ENCODE measurements around the gene GPR179. TPM values are rescaled to one million over a fixed set of nuclear protein-coding genes. Genes with fewer than 3 reads are reported as not detected.

The GPR179 gene
- total RNA-seq, 1 experiment from 2014 or later = not detected

DNA sequence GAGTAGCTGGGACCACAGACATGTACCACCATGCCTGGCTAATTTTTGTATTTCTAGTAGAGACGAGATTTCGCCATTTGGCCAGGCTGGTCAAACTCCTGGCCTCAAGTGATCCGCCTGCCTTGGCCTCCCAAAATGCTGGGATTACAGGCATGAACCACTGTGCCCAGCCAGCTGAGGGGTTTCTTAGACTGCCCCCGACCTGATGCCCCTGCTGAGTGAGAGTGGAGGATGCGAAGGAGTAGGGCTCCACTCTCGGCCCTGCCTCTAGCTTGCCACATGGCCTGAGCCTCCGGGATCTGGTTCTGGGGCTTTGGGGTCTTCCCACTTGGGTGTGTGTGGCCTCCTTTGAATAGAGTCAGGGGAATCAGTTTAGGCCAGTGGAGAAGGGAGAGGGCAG lies 11.0 kb downstream of the GPR179 start:
- Histone ChIP-seq H3K79me2 (ENCODE audit: insufficient read depth, low read length) (no peaks in the 10 kb centered on the region), H3K79me1 (ENCODE audit: insufficient read depth, low read depth, low read length, poor library complexity, severe bottlenecking) (no peaks in the 10 kb centered on the region), H2BK5ac (ENCODE audit: insufficient read length, low read length) (no peak overlapping the region), H2AK5ac (ENCODE audit: insufficient read length, low read length) (no peak overlapping the region), H4K8ac (replicated peaks; ENCODE audit: insufficient read length, low read depth, low read length) (no peak overlapping the region), H3K23me2 (ENCODE audit: insufficient read length, low read depth, low read length, poor library complexity, severe bottlenecking) (no peaks in the 10 kb centered on the region), H2BK15ac (ENCODE audit: low read depth, low read length) (no peak overlapping the region), H3K56ac (ENCODE audit: insufficient read length, low read depth, low read length) (no peak overlapping the region), H3K4ac (ENCODE audit: low read depth, low read length) (no peak overlapping the region), H3K27ac (ENCODE audit: insufficient read length, low read depth, low read length) (no peak overlapping the region), H3T11ph (ENCODE audit: low read length) (no peak overlapping the region), H4K91ac (ENCODE audit: insufficient read length, low read depth, low read length) (no peak overlapping the region), H3K9me3 (ENCODE audit: control insufficient read depth, low read depth, low read length) (no peaks in the 10 kb centered on the region), H4K5ac (ENCODE audit: insufficient read length, low read depth, low read length) (no peak overlapping the region), H3K23ac (ENCODE audit: insufficient read length, low read depth, low read length) (no peak overlapping the region), H3K4me1 (ENCODE audit: insufficient read depth, low read length) (no peaks in the 10 kb centered on the region), H2BK20ac (ENCODE audit: low read depth, low read length, poor library complexity, severe bottlenecking) (no peak overlapping the region), H2BK12ac (ENCODE audit: insufficient read length, low read depth, low read length) (no peak overlapping the region), H3K9ac (ENCODE audit: extremely low read depth, insufficient read length, low read length) (no peak overlapping the region), H3K14ac (ENCODE audit: insufficient read depth, low read length) (no peak overlapping the region), H4K20me1 (ENCODE audit: control insufficient read depth, insufficient read depth, insufficient read length) (no peaks in the 10 kb centered on the region), H3K27me3 (ENCODE audit: insufficient read depth, low read length) (no peaks in the 10 kb centered on the region), H3K18ac (ENCODE audit: insufficient read length, low read depth, low read length) (no peak overlapping the region), H3K4me2 (ENCODE audit: insufficient read depth, insufficient read length, low read length) (no peak overlapping the region), H2AFZ (ENCODE audit: low read length) (no peak overlapping the region), H2BK120ac (ENCODE audit: low read depth, low read length, poor library complexity, severe bottlenecking) (no peak overlapping the region)
- WGBS (ENCODE audit: extremely low coverage, insufficient read length, low lambda C conversion rate) = no CpG with 5 or more reads among the region's 7 CpGs
- DNase-seq = no peak
- H3K4me3 Mint-ChIP-seq = no peak overlapping the region
- no peak overlapping the region for H3K27ac Mint-ChIP-seq
- H3K36me3 Mint-ChIP-seq (ENCODE audit: insufficient read depth in 1 of 3, low read depth in 3 of 3) = no peaks in the 10 kb centered on the region
- no peaks in the 10 kb centered on the region; the same call in none of the 2 replicates for H3K27me3 Mint-ChIP-seq (ENCODE audit: low read depth)
- no peaks in the 10 kb centered on the region for H3K9me3 Mint-ChIP-seq
- peaks cover 14 to 27% of the 10 kb centered on the region in 2 experiments for H3K4me1 Mint-ChIP-seq
- no peak for TF ChIP-seq CTCF (conservative IDR thresholded peaks at IDR 0.05)
